K562 (cell line): ENCODE measurements around the gene GLYAT.

Experiments
- CTCF ChIP-seq, 3 experiments: IDR thresholded peaks in 2 of 3; conservative IDR thresholded peaks in 1 of 3; 2 replicates each; pipeline ENCODE4 v1.5.1; 2011 to 2012; ENCODE audit warnings: low read length in 3 of 3, mild to moderate bottlenecking in 3 of 3, control low read depth in 2 of 3, improper control_type of control experiment in 1 of 3, inconsistent platforms in 1 of 3, low read depth in 1 of 3, mixed read lengths in 1 of 3, moderate library complexity in 1 of 3; ENCODE audit not compliant: insufficient read depth in 2 of 3
- HMG20B ChIP-seq: fragments of 250-450 bp; sonication (Bioruptor Pico); IDR thresholded peaks from 2 replicates; pipeline ENCODE4 v1.5.0; 2021; ENCODE audit warnings: mild to moderate bottlenecking
- HMGXB4 ChIP-seq: sonication (generic); formaldehyde crosslinking; IDR thresholded peaks from 2 replicates; pipeline ENCODE4 v1.8.1; 2023; ENCODE audit warnings: mild to moderate bottlenecking, missing genetic modification reagents
- REST ChIP-seq, 2 experiments: fragments of 450-650 bp; formaldehyde crosslinking in 1 of 2; IDR thresholded peaks; 2 replicates each; pipeline versions ENCODE4 v1.4.0 to v1.6.1; 2014 to 2020; ENCODE audit warnings: mild to moderate bottlenecking in 2 of 2, borderline replicate concordance in 1 of 2, low read depth in 1 of 2
- USF1 ChIP-seq: sonication (generic); formaldehyde crosslinking; IDR thresholded peaks from 2 replicates; pipeline ENCODE4 v1.9.0; 2022; ENCODE audit warnings: mild to moderate bottlenecking, missing genetic modification reagents
- USF2 ChIP-seq: sonication (generic); formaldehyde crosslinking; IDR thresholded peaks from 2 replicates; pipeline ENCODE4 v1.5.0; 2020; ENCODE audit warnings: missing genetic modification reagents
- ZFX ChIP-seq: sonication (generic); formaldehyde crosslinking; IDR thresholded peaks from 2 replicates; pipeline ENCODE4 v1.8.0; 2022; ENCODE audit warnings: mild to moderate bottlenecking, missing genetic modification reagents, moderate library complexity
- ZNF239 ChIP-seq: fragments of 250-450 bp; sonication (Bioruptor Pico); IDR thresholded peaks from 2 replicates; pipeline ENCODE4 v1.4.0; 2020; ENCODE audit warnings: mild to moderate bottlenecking

- no peak for TF ChIP-seq ZNF239 (CRISPR knock-in tag)
- no peak for TF ChIP-seq ZFX (CRISPR knock-in tag)
- TF ChIP-seq HMGXB4 (CRISPR knock-in tag): no peak
- TF ChIP-seq CTCF (IDR thresholded peaks at IDR 0.05 in 2 of 3, conservative IDR thresholded peaks at IDR 0.05 in 1 of 3; ENCODE audit: insufficient read depth in 2 of 3, low read depth in 1 of 3, low read length in 3 of 3): no peak
- TF ChIP-seq USF1 (CRISPR knock-in tag): no peak
- TF ChIP-seq USF2: no peak
- TF ChIP-seq REST (IDR thresholded peaks at IDR 0.05; ENCODE audit: borderline replicate concordance): no peak
- no peak for TF ChIP-seq REST (CRISPR knock-in tag; IDR thresholded peaks at IDR 0.05; ENCODE audit: low read depth)
- TF ChIP-seq HMG20B (CRISPR knock-in tag): no peak
Measured at GRCh38 chr11:58659404-58659803, 72.3 kb downstream of the GLYAT start.
